Measurements from ENCODE around the gene TESK2. TPM values are rescaled to one million over a fixed set of nuclear protein-coding genes. Genes with fewer than 3 reads are reported as not detected.

TESK2 gene
- total RNA-seq, 1 experiment from 2014 or later: 5.0 TPM

DNA sequence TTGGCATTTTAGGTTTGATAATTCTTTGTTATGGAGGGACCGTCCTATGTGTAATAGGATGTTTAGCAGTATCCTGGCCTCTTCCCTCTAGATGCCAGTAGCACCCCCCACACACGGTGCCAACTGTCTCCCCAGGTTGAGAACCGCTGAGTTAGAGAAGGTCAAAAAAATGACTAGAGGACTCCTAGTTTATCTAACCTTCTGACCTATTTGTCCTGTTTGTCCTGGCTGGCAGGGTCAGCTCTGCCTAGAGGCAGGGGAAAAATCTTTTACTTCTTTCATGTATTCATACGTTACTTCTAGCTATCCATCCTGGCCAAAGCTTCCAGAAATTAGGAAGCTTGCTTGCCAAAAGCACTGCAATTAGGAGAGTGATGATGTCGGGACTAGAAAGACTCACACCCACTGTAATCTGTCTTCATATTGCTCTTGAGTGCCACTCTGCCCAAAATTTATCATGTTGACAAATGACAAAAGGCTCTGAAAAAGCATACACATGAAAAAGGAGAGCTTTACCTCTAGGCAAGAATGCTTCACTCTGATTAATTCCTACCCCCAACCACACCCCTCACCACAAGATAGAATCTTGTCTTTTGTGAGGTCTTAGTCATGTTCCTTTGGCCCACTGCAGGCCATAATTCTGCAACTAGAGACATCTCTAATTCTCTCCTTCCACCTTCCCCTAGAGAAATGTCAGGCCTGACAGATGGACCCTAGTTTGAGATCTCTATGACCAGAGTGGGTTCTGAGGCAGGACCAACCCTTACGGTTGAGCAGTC is 45.2 kb upstream of the TESK2 start:
- Histone ChIP-seq H3K27me3 (ENCODE audit: insufficient read depth, low read length) (no peaks in the 10 kb centered on the region), H4K20me1 (ENCODE audit: insufficient read depth) (no peaks in the 10 kb centered on the region), H3K4me3 (replicated peaks in 1 of 2; ENCODE audit: low read depth in 1 of 2, low read length in 2 of 2) (no peak overlapping the region), H3K27ac (ENCODE audit: low read depth, low read length) (no peak overlapping the region), H3K4me1 (ENCODE audit: control insufficient read depth in 1 of 2, insufficient read depth in 2 of 2, low read length in 2 of 2) (no peaks in the 10 kb centered on the region), H3K36me3 (ENCODE audit: control insufficient read depth in 1 of 2, insufficient read depth in 2 of 2, low read length in 2 of 2) (no peaks in the 10 kb centered on the region), H3K79me2 (ENCODE audit: insufficient read depth, low read length) (no peaks in the 10 kb centered on the region), H3K9me2 (ENCODE audit: insufficient read depth) (no peaks in the 10 kb centered on the region), H3K4me2 (ENCODE audit: low read length) (no peak overlapping the region), H2AFZ (ENCODE audit: low read depth, low read length, poor library complexity, severe bottlenecking) (no peak overlapping the region), H3K9ac (ENCODE audit: low read length) (no peak overlapping the region), H3K9me3 (ENCODE audit: control insufficient read depth in 1 of 2, insufficient read depth in 1 of 2, low read depth in 1 of 2, low read length in 2 of 2) (no peaks in the 10 kb centered on the region)
- ChIA-PET POLR2A (interaction anchor here (1.6 to 2.4 kb wide), 2 partner anchors 11 to 14 kb away, joined by 7 to 8 read pairs; partner anchors contain the start of gene PRDX1), RAD21 (ENCODE audit: low non-redundant PET in 1 of 2, low total read pairs in 2 of 2, uncharacterized antibody in 2 of 2, unreplicated experiment in 2 of 2) (no interaction called here), CTCF (no interaction called here)
- no peak for DNase-seq (ENCODE audit: low read depth, low spot score)
- intact Hi-C loops (cut with micrococcal nuclease): no loop called here
- TF ChIP-seq YY1 (IDR thresholded peaks at IDR 0.05; ENCODE audit: extremely low read depth, insufficient replicate concordance, low read depth, low read length): no peak
- no peak for TF ChIP-seq RAD21 (IDR thresholded peaks at IDR 0.05; ENCODE audit: low read depth)
- TF ChIP-seq EZH2phosphoT487 (IDR thresholded peaks at IDR 0.05; ENCODE audit: borderline replicate concordance): no peak
- TF ChIP-seq TCF7L2 (IDR thresholded peaks at IDR 0.05; ENCODE audit: borderline replicate concordance, extremely low read depth, insufficient read depth, insufficient read length): no peak
- no peak for TF ChIP-seq POLR2AphosphoS5 (IDR thresholded peaks at IDR 0.05; ENCODE audit: low read depth, low read length)
- no peak for TF ChIP-seq POLR2A (IDR thresholded peaks at IDR 0.05; ENCODE audit: borderline replicate concordance, extremely low read depth, insufficient read depth, insufficient read length)
- TF ChIP-seq, protein P1, sequence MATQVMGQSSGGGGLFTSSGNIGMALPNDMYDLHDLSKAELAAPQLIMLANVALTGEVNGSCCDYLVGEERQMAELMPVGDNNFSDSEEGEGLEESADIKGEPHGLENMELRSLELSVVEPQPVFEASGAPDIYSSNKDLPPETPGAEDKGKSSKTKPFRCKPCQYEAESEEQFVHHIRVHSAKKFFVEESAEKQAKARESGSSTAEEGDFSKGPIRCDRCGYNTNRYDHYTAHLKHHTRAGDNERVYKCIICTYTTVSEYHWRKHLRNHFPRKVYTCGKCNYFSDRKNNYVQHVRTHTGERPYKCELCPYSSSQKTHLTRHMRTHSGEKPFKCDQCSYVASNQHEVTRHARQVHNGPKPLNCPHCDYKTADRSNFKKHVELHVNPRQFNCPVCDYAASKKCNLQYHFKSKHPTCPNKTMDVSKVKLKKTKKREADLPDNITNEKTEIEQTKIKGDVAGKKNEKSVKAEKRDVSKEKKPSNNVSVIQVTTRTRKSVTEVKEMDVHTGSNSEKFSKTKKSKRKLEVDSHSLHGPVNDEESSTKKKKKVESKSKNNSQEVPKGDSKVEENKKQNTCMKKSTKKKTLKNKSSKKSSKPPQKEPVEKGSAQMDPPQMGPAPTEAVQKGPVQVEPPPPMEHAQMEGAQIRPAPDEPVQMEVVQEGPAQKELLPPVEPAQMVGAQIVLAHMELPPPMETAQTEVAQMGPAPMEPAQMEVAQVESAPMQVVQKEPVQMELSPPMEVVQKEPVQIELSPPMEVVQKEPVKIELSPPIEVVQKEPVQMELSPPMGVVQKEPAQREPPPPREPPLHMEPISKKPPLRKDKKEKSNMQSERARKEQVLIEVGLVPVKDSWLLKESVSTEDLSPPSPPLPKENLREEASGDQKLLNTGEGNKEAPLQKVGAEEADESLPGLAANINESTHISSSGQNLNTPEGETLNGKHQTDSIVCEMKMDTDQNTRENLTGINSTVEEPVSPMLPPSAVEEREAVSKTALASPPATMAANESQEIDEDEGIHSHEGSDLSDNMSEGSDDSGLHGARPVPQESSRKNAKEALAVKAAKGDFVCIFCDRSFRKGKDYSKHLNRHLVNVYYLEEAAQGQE (IDR thresholded peaks at IDR 0.05; ENCODE audit: low read depth): no peak
- TF ChIP-seq JUND (IDR thresholded peaks at IDR 0.05): no peak
- TF ChIP-seq ELF1 (IDR thresholded peaks at IDR 0.05; ENCODE audit: borderline replicate concordance, low read depth): no peak
- no peak for TF ChIP-seq SP1 (IDR thresholded peaks at IDR 0.05; ENCODE audit: low read depth)
- no peak for TF ChIP-seq CEBPB (IDR thresholded peaks at IDR 0.05; ENCODE audit: low read depth)
- no peak for TF ChIP-seq ZNF274 (IDR thresholded peaks at IDR 0.05; ENCODE audit: low read depth, low read length)
- TF ChIP-seq FOSL1 (IDR thresholded peaks at IDR 0.05; ENCODE audit: low read depth): no peak
- no peak for TF ChIP-seq SIN3A (IDR thresholded peaks at IDR 0.05; ENCODE audit: low read depth)
- TF ChIP-seq, protein P2, sequence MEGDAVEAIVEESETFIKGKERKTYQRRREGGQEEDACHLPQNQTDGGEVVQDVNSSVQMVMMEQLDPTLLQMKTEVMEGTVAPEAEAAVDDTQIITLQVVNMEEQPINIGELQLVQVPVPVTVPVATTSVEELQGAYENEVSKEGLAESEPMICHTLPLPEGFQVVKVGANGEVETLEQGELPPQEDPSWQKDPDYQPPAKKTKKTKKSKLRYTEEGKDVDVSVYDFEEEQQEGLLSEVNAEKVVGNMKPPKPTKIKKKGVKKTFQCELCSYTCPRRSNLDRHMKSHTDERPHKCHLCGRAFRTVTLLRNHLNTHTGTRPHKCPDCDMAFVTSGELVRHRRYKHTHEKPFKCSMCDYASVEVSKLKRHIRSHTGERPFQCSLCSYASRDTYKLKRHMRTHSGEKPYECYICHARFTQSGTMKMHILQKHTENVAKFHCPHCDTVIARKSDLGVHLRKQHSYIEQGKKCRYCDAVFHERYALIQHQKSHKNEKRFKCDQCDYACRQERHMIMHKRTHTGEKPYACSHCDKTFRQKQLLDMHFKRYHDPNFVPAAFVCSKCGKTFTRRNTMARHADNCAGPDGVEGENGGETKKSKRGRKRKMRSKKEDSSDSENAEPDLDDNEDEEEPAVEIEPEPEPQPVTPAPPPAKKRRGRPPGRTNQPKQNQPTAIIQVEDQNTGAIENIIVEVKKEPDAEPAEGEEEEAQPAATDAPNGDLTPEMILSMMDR (IDR thresholded peaks at IDR 0.05 in 2 of 3, conservative IDR thresholded peaks at IDR 0.05 in 1 of 3; ENCODE audit: borderline replicate concordance in 1 of 3, insufficient read depth in 1 of 3, low read depth in 2 of 3, low read length in 2 of 3): no peak
- TF ChIP-seq SRF (IDR thresholded peaks at IDR 0.05; ENCODE audit: low read depth): no peak
- TF ChIP-seq, protein P3, sequence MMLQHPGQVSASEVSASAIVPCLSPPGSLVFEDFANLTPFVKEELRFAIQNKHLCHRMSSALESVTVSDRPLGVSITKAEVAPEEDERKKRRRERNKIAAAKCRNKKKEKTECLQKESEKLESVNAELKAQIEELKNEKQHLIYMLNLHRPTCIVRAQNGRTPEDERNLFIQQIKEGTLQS (IDR thresholded peaks at IDR 0.05): no peak
- TF ChIP-seq ZFX (IDR thresholded peaks at IDR 0.05): no peak
- no peak for TF ChIP-seq EZH2 (IDR thresholded peaks at IDR 0.05)
- TF ChIP-seq, protein P4, sequence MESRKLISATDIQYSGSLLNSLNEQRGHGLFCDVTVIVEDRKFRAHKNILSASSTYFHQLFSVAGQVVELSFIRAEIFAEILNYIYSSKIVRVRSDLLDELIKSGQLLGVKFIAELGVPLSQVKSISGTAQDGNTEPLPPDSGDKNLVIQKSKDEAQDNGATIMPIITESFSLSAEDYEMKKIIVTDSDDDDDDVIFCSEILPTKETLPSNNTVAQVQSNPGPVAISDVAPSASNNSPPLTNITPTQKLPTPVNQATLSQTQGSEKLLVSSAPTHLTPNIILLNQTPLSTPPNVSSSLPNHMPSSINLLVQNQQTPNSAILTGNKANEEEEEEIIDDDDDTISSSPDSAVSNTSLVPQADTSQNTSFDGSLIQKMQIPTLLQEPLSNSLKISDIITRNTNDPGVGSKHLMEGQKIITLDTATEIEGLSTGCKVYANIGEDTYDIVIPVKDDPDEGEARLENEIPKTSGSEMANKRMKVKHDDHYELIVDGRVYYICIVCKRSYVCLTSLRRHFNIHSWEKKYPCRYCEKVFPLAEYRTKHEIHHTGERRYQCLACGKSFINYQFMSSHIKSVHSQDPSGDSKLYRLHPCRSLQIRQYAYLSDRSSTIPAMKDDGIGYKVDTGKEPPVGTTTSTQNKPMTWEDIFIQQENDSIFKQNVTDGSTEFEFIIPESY (IDR thresholded peaks at IDR 0.05; ENCODE audit: extremely low read depth, insufficient replicate concordance, low read length): no peak
- BruUV-seq (replicated peaks): no TSS peak
- 0 out of 2 replicates have a peak, but pooled peaks have one; percentile 27 for ATAC-seq
